H9 (cell line): ENCODE data around the gene STYXL1. TPM values are rescaled to one million over a fixed set of nuclear protein-coding genes. Genes with fewer than 3 reads are reported as not detected.

Experiments
- DNase-seq: peaks from one replicate; pipeline ENCODE4 v3.0.0-alpha.2; 2017
- H2AFZ ChIP-seq: one replicate; pipeline ENCODE4 v1.6.1; 2013; ENCODE audit warnings: mild to moderate bottlenecking, low read length, control low read depth, moderate library complexity
- H2AK5ac ChIP-seq: 2 replicates; pipeline ENCODE4 v1.6.1; 2013; ENCODE audit warnings: low read length, control low read depth, mixed read lengths; ENCODE audit not compliant: insufficient read length
- H2BK120ac ChIP-seq: one replicate; pipeline ENCODE4 v1.6.1; 2013; ENCODE audit warnings: low read depth, mild to moderate bottlenecking, low read length, control low read depth, inconsistent platforms; ENCODE audit not compliant: poor library complexity, severe bottlenecking
- H2BK12ac ChIP-seq: 2 replicates; pipeline ENCODE4 v1.6.1; 2013; ENCODE audit warnings: low read length, control low read depth, mixed read lengths, low read depth; ENCODE audit not compliant: insufficient read length
- H2BK15ac ChIP-seq: 2 replicates; pipeline ENCODE4 v1.6.1; 2013; ENCODE audit warnings: low read depth, low read length, control low read depth
- H2BK20ac ChIP-seq: one replicate; pipeline ENCODE4 v1.6.1; 2013; ENCODE audit warnings: low read depth, mild to moderate bottlenecking, low read length, control low read depth, inconsistent platforms; ENCODE audit not compliant: poor library complexity, severe bottlenecking
- H2BK5ac ChIP-seq: 2 replicates; pipeline ENCODE4 v1.6.1; 2013; ENCODE audit warnings: low read length, control low read depth, mixed read lengths; ENCODE audit not compliant: insufficient read length
- H3K14ac ChIP-seq: 2 replicates; pipeline ENCODE4 v1.6.1; 2013; ENCODE audit warnings: low read length, control low read depth; ENCODE audit not compliant: insufficient read depth
- H3K18ac ChIP-seq: 2 replicates; pipeline ENCODE4 v1.6.1; 2013; ENCODE audit warnings: low read depth, mild to moderate bottlenecking, mixed read lengths, low read length, control low read depth; ENCODE audit not compliant: insufficient read length
- H3K23ac ChIP-seq: 2 replicates; pipeline ENCODE4 v1.6.1; 2013; ENCODE audit warnings: low read length, control low read depth, mixed read lengths, low read depth; ENCODE audit not compliant: insufficient read length
- H3K23me2 ChIP-seq: 2 replicates; pipeline ENCODE4 v1.6.1; 2013; ENCODE audit warnings: low read depth, mild to moderate bottlenecking, mixed read lengths, low read length, control low read depth; ENCODE audit not compliant: insufficient read length, poor library complexity, severe bottlenecking
- H3K27ac ChIP-seq: 2 replicates; pipeline ENCODE4 v1.5.1; 2013; ENCODE audit warnings: low read length, control low read depth, mixed read lengths, low read depth; ENCODE audit not compliant: insufficient read length
- H3K27me3 ChIP-seq: 2 replicates; pipeline ENCODE4 v1.6.1; 2013; ENCODE audit warnings: low read length, control low read depth, inconsistent platforms; ENCODE audit not compliant: insufficient read depth
- H3K4ac ChIP-seq: 2 replicates; pipeline ENCODE4 v1.6.1; 2013; ENCODE audit warnings: low read depth, mild to moderate bottlenecking, control low read depth, inconsistent platforms, low read length, moderate library complexity
- H3K4me1 ChIP-seq: 2 replicates; pipeline ENCODE4 v1.6.1; 2013; ENCODE audit warnings: low read length, control low read depth, inconsistent platforms; ENCODE audit not compliant: insufficient read depth
- H3K4me2 ChIP-seq: 2 replicates; pipeline ENCODE4 v1.6.1; 2013; ENCODE audit warnings: low read length, control low read depth, mixed read lengths; ENCODE audit not compliant: insufficient read length, insufficient read depth
- H3K56ac ChIP-seq: 2 replicates; pipeline ENCODE4 v1.6.1; 2013; ENCODE audit warnings: low read depth, mild to moderate bottlenecking, mixed read lengths, low read length, control low read depth; ENCODE audit not compliant: insufficient read length
- H3K79me1 ChIP-seq: 2 replicates; pipeline ENCODE4 v1.6.1; 2013; ENCODE audit warnings: low read depth, mild to moderate bottlenecking, moderate library complexity, low read length, control low read depth, inconsistent platforms; ENCODE audit not compliant: insufficient read depth, poor library complexity, severe bottlenecking
- H3K79me2 ChIP-seq: 2 replicates; pipeline ENCODE4 v1.6.1; 2013; ENCODE audit warnings: low read length, control low read depth, inconsistent platforms; ENCODE audit not compliant: insufficient read depth
- H3K9ac ChIP-seq: 2 replicates; pipeline ENCODE4 v1.6.1; 2013; ENCODE audit warnings: low read length, control low read depth, mixed read lengths; ENCODE audit not compliant: insufficient read length; ENCODE audit errors: extremely low read depth
- H3K9me3 ChIP-seq: one replicate; pipeline ENCODE4 v1.6.1; 2013; ENCODE audit warnings: low read depth, low read length, inconsistent platforms; ENCODE audit not compliant: control insufficient read depth
- H3T11ph ChIP-seq: one replicate; pipeline ENCODE4 v1.6.1; 2013; ENCODE audit warnings: mild to moderate bottlenecking, low read length, control low read depth, inconsistent platforms
- H4K20me1 ChIP-seq: one replicate; pipeline ENCODE4 v1.6.1; 2013; ENCODE audit not compliant: control insufficient read depth, insufficient read length, insufficient read depth
- H4K5ac ChIP-seq: 2 replicates; pipeline ENCODE4 v1.6.1; 2013; ENCODE audit warnings: low read depth, mild to moderate bottlenecking, mixed read lengths, low read length, control low read depth; ENCODE audit not compliant: insufficient read length
- H4K8ac ChIP-seq: replicated peaks from 2 replicates; pipeline ENCODE4 v1.6.1; 2013; ENCODE audit warnings: low read length, control low read depth, mixed read lengths, low read depth; ENCODE audit not compliant: insufficient read length
- H4K91ac ChIP-seq: 2 replicates; pipeline ENCODE4 v1.6.1; 2013; ENCODE audit warnings: low read depth, mild to moderate bottlenecking, moderate library complexity, mixed read lengths, low read length, control low read depth; ENCODE audit not compliant: insufficient read length
- H3K27ac Mint-ChIP-seq, 3 experiments: 2 replicates in 2 of 3; 3 replicates in 1 of 3; pipeline ENCODE4 v1.8.0; 2020 to 2021; ENCODE audit warnings: mixed read lengths in 3 of 3, mild to moderate bottlenecking in 1 of 3, moderate library complexity in 1 of 3
- H3K27me3 Mint-ChIP-seq: 2 replicates; pipeline ENCODE4 v1.8.0; 2021; ENCODE audit warnings: low read depth, mild to moderate bottlenecking, moderate library complexity, mixed read lengths
- H3K36me3 Mint-ChIP-seq, 3 experiments: 2 replicates in 2 of 3; 3 replicates in 1 of 3; pipeline ENCODE4 v1.8.0; 2020 to 2021; ENCODE audit warnings: low read depth in 3 of 3, mixed read lengths in 3 of 3; ENCODE audit not compliant: insufficient read depth in 1 of 3
- H3K4me1 Mint-ChIP-seq, 2 experiments: 2 replicates each; pipeline ENCODE4 v1.8.0; 2020; ENCODE audit warnings: mixed read lengths in 2 of 2
- H3K4me3 Mint-ChIP-seq, 2 experiments: 2 replicates in 1 of 2; 3 replicates in 1 of 2; pipeline ENCODE4 v1.8.0; 2020 to 2021; ENCODE audit warnings: mild to moderate bottlenecking in 2 of 2, mixed read lengths in 2 of 2, moderate library complexity in 1 of 2
- H3K9me3 Mint-ChIP-seq, 2 experiments: 2 replicates in 1 of 2; 3 replicates in 1 of 2; pipeline ENCODE4 v1.8.0; 2020; ENCODE audit warnings: mild to moderate bottlenecking in 2 of 2, mixed read lengths in 2 of 2, moderate library complexity in 1 of 2
- CTCF ChIP-seq: fragments of 200-600 bp; sonication (generic); conservative IDR thresholded peaks from 3 replicates; pipeline ENCODE4 v1.8.0; 2021; ENCODE audit warnings: antibody characterized with exemption, mild to moderate bottlenecking
- WGBS: extraction: QIAGEN DNeasy Blood & Tissue Kit; methylation state at CpG from one replicate; pipeline ENCODE4 v1.1.7; 2013; ENCODE audit warnings: missing lambda C conversion rate, low lambda C conversion rate, mixed read lengths; ENCODE audit not compliant: insufficient read length; ENCODE audit errors: extremely low coverage; 5-methylcytosine and 5-hydroxymethylcytosine counted together
- total RNA-seq: library from RNA; stranded (reverse); gene quantifications from 2 replicates; pipeline ENCODE4 v1.2.1, GENCODE V29; 2021

The STYXL1 gene
- total RNA-seq, 1 experiment from 2014 or later, result 38.7 TPM

GRCh38 chr7:75958802-75959543, 88.8 kb downstream of the STYXL1 start:
- Histone ChIP-seq H4K8ac (no peak overlapping the region), H3T11ph (no peak overlapping the region), H4K20me1 (no peaks in the 10 kb centered on the region), H2AFZ (no peak overlapping the region), H3K4me1 (no peaks in the 10 kb centered on the region), H3K27ac (no peak overlapping the region), H3K23ac (no peak overlapping the region), H2BK15ac (no peak overlapping the region), H3K79me2 (no peaks in the 10 kb centered on the region), H3K9ac (no peak overlapping the region), H3K4ac (no peak overlapping the region), H4K5ac (no peak overlapping the region), H2AK5ac (no peak overlapping the region), H3K18ac (no peak overlapping the region), H3K27me3 (no peaks in the 10 kb centered on the region), H3K23me2 (no peaks in the 10 kb centered on the region), H3K9me3 (no peaks in the 10 kb centered on the region), H3K56ac (no peak overlapping the region), H3K79me1 (no peaks in the 10 kb centered on the region), H3K4me2 (no peak overlapping the region), H2BK12ac (no peak overlapping the region), H4K91ac (no peak overlapping the region), H2BK120ac (no peak overlapping the region), H2BK20ac (no peak overlapping the region), H2BK5ac (no peak overlapping the region), H3K14ac (no peak overlapping the region)
- Mint-ChIP-seq H3K27ac (peak overlapping the region in 1 of 3 experiments; percentile 44; a peak in 1 of 7 replicates), H3K4me1 (peaks cover 13 to 16% of the 10 kb centered on the region in 2 experiments), H3K9me3 (no peaks in the 10 kb centered on the region), H3K4me3 (no peak overlapping the region), H3K27me3 (no peaks in the 10 kb centered on the region), H3K36me3 (peaks cover 17 to 53% (median 51%) of the 10 kb centered on the region in 3 experiments; a peak in 6 of 7 replicates)
- no peak for TF ChIP-seq CTCF
- no CpG with 5 or more reads among the region's 9 CpGs for WGBS
- no peak for DNase-seq
